NT2/D1 (cell line): ENCODE results near the gene FBXL20.
"Not testable (repeated sequence)": the region's sequence is repeated elsewhere in the genome, so short reads cannot be mapped to it uniquely, and the experiment has no call there.

Experiments
- DNase-seq: peaks from one replicate; pipeline ENCODE4 v3.0.0-alpha.2; 2011; ENCODE audit warnings: low read depth, low spot score
- H3K27me3 ChIP-seq: 2 replicates; pipeline ENCODE4 v1.6.0; 2011; ENCODE audit warnings: mild to moderate bottlenecking; ENCODE audit not compliant: insufficient read length, insufficient read depth
- H3K36me3 ChIP-seq: 2 replicates; pipeline ENCODE4 v1.6.1; 2011; ENCODE audit warnings: mild to moderate bottlenecking, low read length, mixed read lengths; ENCODE audit not compliant: insufficient read depth, insufficient read length
- H3K4me1 ChIP-seq: 2 replicates; pipeline ENCODE4 v1.5.1; 2011; ENCODE audit not compliant: insufficient read depth, insufficient read length
- H3K4me3 ChIP-seq: 2 replicates; pipeline ENCODE4 v1.5.1; 2011; ENCODE audit warnings: low read depth; ENCODE audit not compliant: insufficient read length
- H3K9ac ChIP-seq: 2 replicates; pipeline ENCODE4 v1.6.0; 2011; ENCODE audit warnings: low read depth; ENCODE audit not compliant: insufficient read length
- H3K9me3 ChIP-seq: 2 replicates; pipeline ENCODE4 v1.5.1; 2011; ENCODE audit warnings: mild to moderate bottlenecking, low read length; ENCODE audit not compliant: insufficient read depth
- SUZ12 ChIP-seq: IDR thresholded peaks from 2 replicates; pipeline ENCODE4 v1.6.1; 2011; ENCODE audit not compliant: insufficient read length, insufficient read depth; ENCODE audit errors: extremely low read depth
- YY1 ChIP-seq: IDR thresholded peaks from 2 replicates; pipeline ENCODE4 v1.6.1; 2011; ENCODE audit not compliant: insufficient read length, insufficient read depth
- ZNF274 ChIP-seq: IDR thresholded peaks from 2 replicates; pipeline ENCODE4 v1.6.1; 2011; ENCODE audit warnings: mild to moderate bottlenecking, low read depth, low read length

Gene FBXL20

GRCh38 chr17:39270923-39271322 is 130.5 kb downstream of the FBXL20 start:
- no peaks in the 10 kb centered on the region for H3K4me1 ChIP-seq
- H3K9me3 ChIP-seq = no peaks in the 10 kb centered on the region
- DNase-seq = no peak
- H3K9ac ChIP-seq = no peak overlapping the region
- H3K27me3 ChIP-seq = no peaks in the 10 kb centered on the region
- H3K4me3 ChIP-seq = no peak overlapping the region
- H3K36me3 ChIP-seq = peaks cover 3% of the 10 kb centered on the region
- TF ChIP-seq SUZ12 = no peak
- no peak for TF ChIP-seq ZNF274
- no peak for TF ChIP-seq YY1

DNA sequence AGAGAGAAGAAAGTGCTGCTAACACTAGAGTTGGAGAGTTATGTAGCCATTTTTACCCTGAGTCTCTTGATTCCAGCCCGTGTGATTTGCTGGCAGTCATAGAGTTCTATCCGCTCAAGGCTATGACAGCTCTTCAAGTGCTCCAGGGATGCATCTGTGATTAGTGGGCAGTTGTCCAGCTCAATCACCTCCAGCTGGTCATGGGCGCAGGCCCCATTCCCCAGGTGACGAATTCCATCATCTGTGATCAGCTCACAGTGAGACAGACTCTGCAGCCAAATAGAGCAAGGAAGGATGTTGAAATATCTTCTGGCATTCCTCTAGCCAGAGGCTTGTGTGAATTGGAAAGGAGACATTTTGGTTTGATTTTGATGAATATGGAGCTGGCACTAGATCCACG is 137.3 kb downstream of the FBXL20 start:
- no peak for DNase-seq

DNA sequence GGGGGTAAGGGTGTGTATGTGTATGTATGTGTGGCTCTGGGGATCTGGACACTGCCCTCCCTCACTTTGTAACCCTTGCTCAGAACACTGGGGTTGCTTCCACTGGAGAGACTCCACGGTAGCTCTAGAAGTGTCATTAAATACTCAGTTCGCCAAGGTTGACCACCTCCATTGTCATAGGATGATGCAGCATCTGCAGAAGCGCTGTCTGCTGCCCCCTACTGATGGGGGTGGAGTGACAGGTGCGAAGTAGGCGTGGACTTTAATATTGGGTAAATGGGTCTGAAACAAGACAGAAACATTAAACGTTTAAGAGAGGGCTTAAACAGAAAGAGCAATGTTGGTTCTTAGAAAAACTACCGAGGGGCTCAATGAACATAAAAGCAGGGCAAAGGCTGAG is 140.1 kb downstream of the FBXL20 start:
- DNase-seq = no peak
- Histone ChIP-seq H3K27me3 (no peaks in the 10 kb centered on the region), H3K4me3 (no peak overlapping the region), H3K9ac (no peak overlapping the region), H3K4me1 (no peaks in the 10 kb centered on the region), H3K9me3 (no peaks in the 10 kb centered on the region), H3K36me3 (peaks cover 11% of the 10 kb centered on the region)
- TF ChIP-seq ZNF274 (no peak), SUZ12 (no peak), YY1 (no peak)

More for the DNA sequence above, 137.3 kb downstream of the FBXL20 start:
- Histone ChIP-seq H3K4me3 (no peak overlapping the region), H3K9me3 (no peaks in the 10 kb centered on the region), H3K4me1 (no peaks in the 10 kb centered on the region), H3K27me3 (no peaks in the 10 kb centered on the region), H3K9ac (no peak overlapping the region), H3K36me3 (peaks cover 11% of the 10 kb centered on the region)
- TF ChIP-seq SUZ12 = no peak
- no peak for TF ChIP-seq ZNF274
- TF ChIP-seq YY1 = no peak

DNA sequence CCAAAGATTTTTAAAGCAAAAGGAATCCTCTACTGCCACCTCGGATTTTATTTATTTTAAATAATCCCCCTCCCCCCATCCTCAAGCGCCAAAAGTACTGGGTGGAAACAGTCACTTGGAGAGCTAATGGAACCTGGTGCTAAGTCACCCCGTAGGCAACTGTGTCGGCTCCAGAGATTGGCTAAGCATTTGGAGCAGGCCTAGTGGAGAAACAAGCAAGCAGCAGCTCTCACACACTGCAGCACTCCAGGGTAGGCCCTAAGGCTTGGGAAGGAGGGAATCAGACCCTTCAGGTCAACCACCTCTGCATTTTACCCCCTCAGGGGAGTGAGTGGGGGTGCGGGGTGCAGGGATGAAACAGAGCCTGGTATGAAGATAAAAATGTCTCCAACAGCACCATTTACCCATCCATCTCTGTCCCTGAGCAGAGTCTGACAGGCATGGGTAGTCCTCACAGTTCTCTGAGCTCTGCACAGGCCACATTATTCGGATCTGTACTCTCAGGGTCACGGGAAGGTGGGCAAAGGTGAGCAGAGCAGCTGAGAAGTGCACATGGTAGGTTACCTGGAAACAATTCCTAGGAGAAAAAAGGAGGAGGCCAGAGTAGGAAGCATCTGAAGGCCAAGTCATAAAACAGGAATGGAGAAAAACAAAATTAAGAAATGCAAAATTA is 148.5 kb downstream of the FBXL20 start:
- TF ChIP-seq ZNF274 (no peak), SUZ12 (no peak), YY1 (no peak)
- Histone ChIP-seq H3K9ac (no peak overlapping the region), H3K9me3 (no peaks in the 10 kb centered on the region), H3K27me3 (no peaks in the 10 kb centered on the region), H3K4me3 (no peak overlapping the region), H3K36me3 (no peaks in the 10 kb centered on the region), H3K4me1 (no peaks in the 10 kb centered on the region)
- no peak for DNase-seq

DNA sequence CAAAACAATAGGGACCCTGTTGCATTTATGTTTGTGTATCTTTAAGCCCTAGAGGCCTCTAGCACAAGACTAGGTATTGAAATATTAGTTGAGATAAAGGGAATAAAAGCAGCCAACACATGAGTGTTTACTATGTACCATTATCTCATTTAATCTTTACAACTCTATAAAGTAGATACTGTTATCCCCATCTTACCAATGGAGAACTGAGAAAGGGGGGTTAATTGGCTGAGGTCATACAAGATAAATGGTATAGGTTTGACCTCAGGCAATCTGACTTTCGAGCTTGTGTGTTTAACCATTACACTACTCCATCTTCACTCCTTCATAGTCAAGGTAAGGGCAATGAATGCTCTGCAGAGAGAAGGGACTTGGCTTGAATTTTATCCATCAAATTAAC is 149.4 kb downstream of the FBXL20 start:
- Histone ChIP-seq H3K9me3 (no peaks in the 10 kb centered on the region), H3K9ac (no peak overlapping the region), H3K36me3 (no peaks in the 10 kb centered on the region), H3K27me3 (no peaks in the 10 kb centered on the region), H3K4me3 (no peak overlapping the region), H3K4me1 (no peaks in the 10 kb centered on the region)
- no peak for TF ChIP-seq SUZ12
- no peak for TF ChIP-seq ZNF274
- TF ChIP-seq YY1 = no peak
- DNase-seq = no peak

DNA sequence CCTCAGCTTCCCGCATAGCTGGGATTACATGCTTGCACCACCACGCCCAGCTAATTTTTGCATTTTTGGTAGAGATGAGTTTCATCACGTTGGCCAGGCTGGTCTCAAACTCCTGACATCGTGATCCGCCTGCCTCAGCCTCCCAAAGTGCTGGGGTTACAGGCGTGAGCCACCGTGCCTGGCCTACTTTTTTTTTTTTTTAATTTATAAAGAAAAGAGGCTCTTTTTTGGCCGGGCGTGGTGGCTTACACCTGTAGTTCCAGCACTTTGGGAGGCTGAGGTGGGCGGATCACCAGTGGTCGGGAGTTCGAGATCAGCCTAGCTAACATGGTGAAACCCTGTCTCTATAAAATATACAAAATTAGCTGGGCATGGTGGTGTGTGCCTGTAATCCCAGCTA is 151.3 kb downstream of the FBXL20 start:
- not testable (repeated sequence) for H3K9ac ChIP-seq, H3K4me3 ChIP-seq, H3K27me3 ChIP-seq, H3K4me1 ChIP-seq, DNase-seq, H3K36me3 ChIP-seq, H3K9me3 ChIP-seq

DNA sequence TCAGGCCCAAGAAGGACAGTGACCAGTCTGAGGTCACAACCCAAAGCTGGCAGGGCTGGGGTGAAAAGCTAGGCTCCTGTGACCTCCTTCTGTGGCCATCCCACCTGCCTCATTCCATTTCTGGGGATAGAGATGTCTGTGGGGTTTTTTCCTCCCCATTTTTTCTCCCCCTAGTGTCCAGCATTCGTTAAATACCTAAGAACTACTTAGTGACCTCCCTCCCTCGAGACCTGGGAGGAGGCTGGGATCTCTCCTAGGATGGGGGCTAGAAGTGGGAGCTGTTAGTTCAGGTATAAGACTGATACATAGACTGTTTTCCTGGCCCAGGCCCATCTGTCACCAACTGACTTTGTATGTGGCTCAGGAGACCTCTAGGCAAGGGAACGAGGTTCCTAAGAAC is 155.2 kb downstream of the FBXL20 start:
- Histone ChIP-seq H3K36me3 (no peaks in the 10 kb centered on the region), H3K9ac (peak overlapping the region; percentile 5), H3K4me1 (peaks cover 9% of the 10 kb centered on the region), H3K27me3 (no peaks in the 10 kb centered on the region), H3K9me3 (no peaks in the 10 kb centered on the region), H3K4me3 (no peak overlapping the region)
- no peak for TF ChIP-seq ZNF274
- no peak for TF ChIP-seq YY1
- no peak for TF ChIP-seq SUZ12
- DNase-seq = no peak
